Endothelial cell of umbilical vein (primary cell): ENCODE measurements around the gene SPINT2.

ENCODE experiments used
- EZH2 ChIP-seq: IDR thresholded peaks from 2 replicates; pipeline ENCODE4 v1.6.1; 2012; ENCODE audit warnings: borderline replicate concordance, low read depth, mild to moderate bottlenecking, moderate library complexity, low read length, inconsistent platforms; ENCODE audit not compliant: severe bottlenecking
- FOS ChIP-seq: IDR thresholded peaks from 2 replicates; pipeline ENCODE4 v1.6.1; 2011; ENCODE audit warnings: mild to moderate bottlenecking, low read length, moderate library complexity, borderline replicate concordance; ENCODE audit not compliant: insufficient read depth
- GATA2 ChIP-seq: IDR thresholded peaks from 2 replicates; pipeline ENCODE4 v1.7.0; 2011; ENCODE audit warnings: low read depth, mild to moderate bottlenecking, moderate library complexity, mixed read lengths, low read length; ENCODE audit not compliant: insufficient read length, insufficient read depth
- POLR2A ChIP-seq: IDR thresholded peaks from 2 replicates; pipeline ENCODE4 v1.6.1; 2012; ENCODE audit warnings: low read depth, mild to moderate bottlenecking, control low read depth, low read length
- POLR2AphosphoS5 ChIP-seq: IDR thresholded peaks from 2 replicates; pipeline ENCODE4 v1.6.1; 2012; ENCODE audit warnings: low read depth, mild to moderate bottlenecking, control low read depth, low read length, moderate library complexity; ENCODE audit not compliant: insufficient read depth
- TF ChIP-seq, protein P1 (sequence below): IDR thresholded peaks from 2 replicates; pipeline ENCODE4 v1.6.1; 2011; ENCODE audit not compliant: insufficient read depth, insufficient read length
- TF ChIP-seq, protein P2 (sequence below), 2 donors: IDR thresholded peaks; 1 replicate in 1 of 2; 2 replicates in 1 of 2; pipeline ENCODE4 v1.5.1; 2011; ENCODE audit warnings: low read length in 2 of 2, mild to moderate bottlenecking in 2 of 2, moderate library complexity in 2 of 2, control low read depth in 1 of 2, inconsistent platforms in 1 of 2, low read depth in 1 of 2; ENCODE audit not compliant: insufficient read depth in 1 of 2; ENCODE audit errors: extremely low read depth in 1 of 2

- TF ChIP-seq, protein P1, sequence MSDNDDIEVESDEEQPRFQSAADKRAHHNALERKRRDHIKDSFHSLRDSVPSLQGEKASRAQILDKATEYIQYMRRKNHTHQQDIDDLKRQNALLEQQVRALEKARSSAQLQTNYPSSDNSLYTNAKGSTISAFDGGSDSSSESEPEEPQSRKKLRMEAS = no peak
- TF ChIP-seq, protein P2, sequence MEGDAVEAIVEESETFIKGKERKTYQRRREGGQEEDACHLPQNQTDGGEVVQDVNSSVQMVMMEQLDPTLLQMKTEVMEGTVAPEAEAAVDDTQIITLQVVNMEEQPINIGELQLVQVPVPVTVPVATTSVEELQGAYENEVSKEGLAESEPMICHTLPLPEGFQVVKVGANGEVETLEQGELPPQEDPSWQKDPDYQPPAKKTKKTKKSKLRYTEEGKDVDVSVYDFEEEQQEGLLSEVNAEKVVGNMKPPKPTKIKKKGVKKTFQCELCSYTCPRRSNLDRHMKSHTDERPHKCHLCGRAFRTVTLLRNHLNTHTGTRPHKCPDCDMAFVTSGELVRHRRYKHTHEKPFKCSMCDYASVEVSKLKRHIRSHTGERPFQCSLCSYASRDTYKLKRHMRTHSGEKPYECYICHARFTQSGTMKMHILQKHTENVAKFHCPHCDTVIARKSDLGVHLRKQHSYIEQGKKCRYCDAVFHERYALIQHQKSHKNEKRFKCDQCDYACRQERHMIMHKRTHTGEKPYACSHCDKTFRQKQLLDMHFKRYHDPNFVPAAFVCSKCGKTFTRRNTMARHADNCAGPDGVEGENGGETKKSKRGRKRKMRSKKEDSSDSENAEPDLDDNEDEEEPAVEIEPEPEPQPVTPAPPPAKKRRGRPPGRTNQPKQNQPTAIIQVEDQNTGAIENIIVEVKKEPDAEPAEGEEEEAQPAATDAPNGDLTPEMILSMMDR (IDR thresholded peaks at IDR 0.05; ENCODE audit: extremely low read depth in 1 of 2, insufficient read depth in 1 of 2, low read depth in 1 of 2, low read length in 2 of 2) = no peak
- TF ChIP-seq POLR2AphosphoS5 = peak; percentile 79
- TF ChIP-seq FOS = peak; percentile 42
- TF ChIP-seq EZH2 = no peak
- TF ChIP-seq POLR2A = no peak
- no peak for TF ChIP-seq GATA2
These were observed 39.4 kb downstream of the SPINT2 start, which contains the start of gene C19orf33 for GRCh38 chr19:38303517-38304351.
